HG03457 (cell line): ENCODE data around the gene MEOX1.

Experiments used
- ATAC-seq: cut with Tn5 transposase; IDR thresholded peaks from one replicate; pipeline ENCODE4 v1.9.1; 2021; ENCODE audit warnings: moderate number of reproducible peaks; ENCODE audit not compliant: unreplicated experiment

MEOX1 gene

GRCh38 chr17:43658900-43659299 lies 2.8 kb downstream of the MEOX1 start:
- no peak for ATAC-seq

- no peak for ATAC-seq
Observed at GRCh38 chr17:43655693-43656255, 5.9 kb downstream of the MEOX1 start.

GRCh38 chr17:43652124-43652480 lies 9.6 kb downstream of the MEOX1 start:
- no peak for ATAC-seq

DNA sequence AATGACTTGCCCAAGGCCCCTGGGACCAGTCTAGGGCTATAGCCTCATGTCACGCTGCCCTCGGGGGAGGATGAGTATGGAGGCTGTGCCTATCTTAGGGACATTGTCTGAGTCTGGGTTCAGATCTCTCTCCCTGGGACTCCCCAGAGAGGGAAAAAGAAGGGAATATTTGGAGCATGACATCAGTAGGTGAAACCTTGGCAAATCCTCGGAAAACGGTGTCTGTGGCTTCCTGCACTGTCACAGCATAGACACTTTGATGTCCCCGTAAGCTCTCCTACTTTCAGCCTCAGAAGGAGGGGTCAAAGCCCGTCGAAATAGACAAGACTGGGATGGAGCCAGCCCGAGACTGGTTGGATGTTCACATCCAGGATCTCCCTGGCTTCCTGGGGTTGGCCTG lies 11.3 kb downstream of the MEOX1 start:
- ATAC-seq: no peak

- no peak for ATAC-seq
Observed at GRCh38 chr17:43648916-43649315, 12.8 kb downstream of the MEOX1 start.

- ATAC-seq: no peak
Observed at GRCh38 chr17:43645765-43646481, 15.8 kb downstream of the MEOX1 start.

GRCh38 chr17:43645450-43645764 lies 16.3 kb downstream of the MEOX1 start:
- no peak for ATAC-seq

GRCh38 chr17:43644081-43644480 lies 17.6 kb downstream of the MEOX1 start:
- ATAC-seq: no peak

GRCh38 chr17:43641416-43641815 lies 20.3 kb downstream of the MEOX1 start:
- ATAC-seq: no peak

DNA sequence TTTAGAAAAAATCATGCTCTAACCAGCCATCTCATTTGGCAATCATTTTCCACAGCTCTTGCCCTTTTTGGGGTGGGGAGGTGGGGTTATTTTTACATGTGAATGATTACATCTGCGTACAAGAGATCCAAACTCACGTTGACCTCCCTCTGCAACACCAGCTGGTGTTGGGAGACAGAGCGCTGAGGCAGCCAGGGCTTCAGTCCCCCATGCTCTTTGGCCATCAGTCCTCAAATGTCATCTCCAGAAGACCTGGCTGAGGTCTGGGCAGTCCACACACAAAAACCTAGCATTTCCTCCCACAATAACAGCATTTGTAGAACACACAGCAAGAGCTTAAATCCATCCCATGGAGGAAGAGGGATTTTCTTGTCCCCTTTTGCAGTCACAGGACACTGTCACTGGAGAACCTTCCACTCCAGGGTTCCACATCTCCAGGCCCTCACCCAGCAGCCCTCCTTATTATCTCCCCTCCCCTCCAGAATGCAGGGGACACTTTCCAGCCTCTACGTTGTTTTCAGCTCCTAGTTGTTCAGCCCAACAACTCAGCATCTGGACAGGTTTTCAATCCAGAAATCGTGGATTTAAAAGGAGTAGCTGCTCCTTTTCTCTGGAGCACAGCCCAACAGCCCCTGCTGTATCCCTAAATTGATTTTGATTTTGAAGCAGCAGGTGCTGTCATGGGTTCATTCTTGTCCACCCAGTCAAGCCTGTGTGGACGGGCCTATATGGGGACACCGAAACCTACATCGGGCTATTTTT lies 21.1 kb downstream of the MEOX1 start:
- ATAC-seq: no peak

DNA sequence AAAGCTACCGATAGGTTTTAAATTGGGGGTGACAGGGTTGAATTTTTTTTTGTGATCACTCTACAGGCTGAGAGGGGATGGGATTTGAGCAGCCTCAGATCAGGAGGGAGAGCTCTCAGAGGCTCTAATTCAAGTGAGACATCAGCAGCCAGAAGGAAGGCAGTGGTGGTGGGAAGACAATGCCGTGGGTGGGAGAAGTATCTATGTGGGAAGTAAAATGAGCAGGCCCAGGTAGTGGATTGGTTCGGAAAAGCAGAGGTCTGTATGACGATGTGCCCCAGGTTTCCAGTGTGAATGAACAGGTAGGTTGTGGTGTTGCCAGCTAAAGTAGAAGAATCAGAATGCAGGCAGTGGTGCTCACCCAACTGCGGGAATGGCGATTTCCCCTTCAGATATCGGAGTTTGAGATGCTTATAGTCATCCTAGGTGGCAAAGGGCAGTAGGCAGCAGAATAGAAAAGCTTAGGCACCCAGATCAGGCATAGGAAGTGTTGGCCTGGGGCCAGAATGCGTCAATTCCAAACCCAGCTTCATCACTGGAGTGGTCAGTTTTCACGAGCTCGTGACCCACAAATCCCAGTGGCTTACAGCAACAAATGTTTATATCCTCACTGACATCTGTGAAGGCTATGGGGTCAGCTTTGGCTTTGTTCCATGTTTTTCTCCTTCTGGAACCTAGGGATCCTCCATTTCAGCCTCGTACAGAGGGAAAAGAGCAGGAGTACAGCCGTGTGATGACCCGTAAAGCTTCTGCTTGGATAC lies 24.0 kb downstream of the MEOX1 start:
- no peak for ATAC-seq

- no peak for ATAC-seq
Observed at GRCh38 chr17:43636426-43636825, 25.3 kb downstream of the MEOX1 start.

GRCh38 chr17:43634591-43635125 lies 27.1 kb downstream of the MEOX1 start:
- ATAC-seq: no peak

- no peak for ATAC-seq
Observed at GRCh38 chr17:43632221-43632620, 29.5 kb downstream of the MEOX1 start.

- ATAC-seq: no peak
Observed at GRCh38 chr17:43631429-43631828, 30.3 kb downstream of the MEOX1 start.

GRCh38 chr17:43628089-43628650 lies 33.6 kb downstream of the MEOX1 start:
- no peak for ATAC-seq

DNA sequence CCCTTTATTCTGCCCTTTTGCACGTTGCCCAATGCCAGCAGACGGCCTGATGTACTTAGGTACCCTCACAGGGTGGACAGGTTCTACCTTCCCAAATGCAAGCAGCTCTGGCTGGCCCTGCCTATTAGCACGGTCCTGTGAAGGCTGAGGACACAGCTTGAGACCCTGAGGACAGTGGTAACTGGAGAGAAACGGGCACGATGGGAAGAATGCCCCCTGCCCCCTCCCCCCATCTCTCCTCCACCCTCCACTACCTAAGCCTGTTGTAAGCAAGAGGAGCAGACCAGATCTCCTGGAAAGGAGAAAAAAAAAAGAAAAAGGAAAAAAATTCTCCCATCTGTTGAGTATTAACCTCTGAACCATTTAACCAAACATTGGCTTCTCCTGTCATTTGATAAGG lies 34.1 kb downstream of the MEOX1 start:
- ATAC-seq: no peak

GRCh38 chr17:43626023-43626422 lies 35.7 kb downstream of the MEOX1 start:
- ATAC-seq: no peak

- no peak for ATAC-seq
Observed at GRCh38 chr17:43625606-43626005, 36.1 kb downstream of the MEOX1 start.

DNA sequence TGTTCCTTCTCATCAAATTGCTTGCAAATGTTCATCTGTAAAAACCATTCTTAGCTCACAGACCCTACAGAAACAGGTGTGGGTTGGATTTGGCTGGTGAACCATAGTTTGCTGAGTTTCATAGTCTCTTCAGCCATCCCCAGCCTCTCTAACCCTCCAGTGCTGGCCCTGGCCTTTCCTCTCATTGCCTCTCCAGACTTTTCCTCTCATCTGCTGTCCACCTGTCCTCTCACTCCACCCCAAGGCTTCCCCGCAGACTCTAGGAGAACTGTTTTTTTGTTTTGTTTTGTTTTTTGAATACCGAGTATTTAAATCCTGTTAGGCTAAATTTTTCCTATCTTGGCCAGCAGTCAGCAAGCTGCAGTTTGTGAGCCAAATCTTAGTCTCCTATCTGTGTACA lies 41.1 kb downstream of the MEOX1 start:
- no peak for ATAC-seq

GRCh38 chr17:43620147-43620546 lies 41.6 kb downstream of the MEOX1 start:
- no peak for ATAC-seq
